Testis (tissue), 2 donors: Measurements from ENCODE around the gene CACNA2D4.
"Not testable (repeated sequence)": the region's sequence is repeated elsewhere in the genome, so short reads cannot be mapped to it uniquely, and the experiment has no call there.

Experiments
- CTCF ChIP-seq, 3 experiments: fragments of 450-650 bp in 2 of 3; fragments of 200-600 bp in 1 of 3; sonication (generic) in 1 of 3; IDR thresholded peaks; one replicate each; pipeline ENCODE4 v1.5.1; 2016 to 2019; ENCODE audit warnings: antibody characterized with exemption in 3 of 3, mild to moderate bottlenecking in 2 of 3, moderate library complexity in 1 of 3
- POLR2A ChIP-seq: fragments of 450-650 bp; IDR thresholded peaks from one replicate; pipeline ENCODE4 v1.6.1; 2017; ENCODE audit warnings: antibody characterized with exemption, mild to moderate bottlenecking, moderate library complexity

GRCh38 chr12:1945502-1945901 is 27.1 kb upstream of the CACNA2D4 start:
- TF ChIP-seq CTCF (IDR thresholded peaks at IDR 0.05); POLR2A: not testable (repeated sequence)
